K562 (cell line): Measurements from ENCODE around the gene MYO1B. TPM values are rescaled to one million over a fixed set of nuclear protein-coding genes. Genes with fewer than 3 reads are reported as not detected.

Experiments
- ATAC-seq: fragments of 200-7000 bp; cut with Tn5 transposase; 3 replicates; pipeline ENCODE4 v1.9.1; 2020; ENCODE audit warnings: moderate library complexity
- BruUV-seq: library from RNA; stranded (reverse); fragments of 400-500 nt; replicated peaks from 2 replicates; lab custom pipeline; 2021; lab: Mats Ljungman, UMichigan
- CTCF ChIA-PET: fragments of 300-600 bp; formaldehyde crosslinking; extraction: SDS; loops from one replicate; lab custom pipeline; 2021; ENCODE audit warnings: low intra/inter-chr PET ratio; lab: Yijun Ruan, JAX
- POLR2A ChIA-PET: fragments of 300-600, 350-650 bp; sonication (Branson Sonifier 250); formaldehyde crosslinking; extraction: SDS; loops from one replicate; lab custom pipeline; 2021; ENCODE audit warnings: antibody characterized with exemption, inconsistent platforms; lab: Yijun Ruan, JAX
- DNase-seq, 4 experiments: peaks; one replicate each; pipeline versions ENCODE4 v3.0.0 to v3.0.0-alpha.2; 2011 to 2018; ENCODE audit warnings: low spot score in 3 of 4, mixed read lengths in 3 of 4; ENCODE audit errors: extremely low read depth in 1 of 4
- FAIRE-seq: peaks from 2 replicates; lab custom pipeline; 2011; peaks lifted over from hg19 to GRCh38; lab: Jason Lieb, UNC
- H2AFZ ChIP-seq: 2 replicates; pipeline ENCODE4 v1.6.0; 2011; ENCODE audit warnings: low read depth, low read length, control low read depth, inconsistent platforms
- H3K27ac ChIP-seq: fragments of 200-600 bp; 3 replicates; pipeline ENCODE4 v1.8.0; 2011; ENCODE audit warnings: low read depth, mild to moderate bottlenecking, control low read depth, inconsistent platforms, low read length, moderate library complexity, mixed read lengths; ENCODE audit errors: extremely low read depth
- H3K27me3 ChIP-seq, 2 experiments: fragments of 300-600 bp in 1 of 2; 2 replicates in 1 of 2; 3 replicates in 1 of 2; pipeline versions ENCODE4 v1.6.0 to v1.8.0; 2011; ENCODE audit warnings: inconsistent platforms in 2 of 2, low read length in 2 of 2, mild to moderate bottlenecking in 1 of 2, mixed read lengths in 1 of 2, moderate library complexity in 1 of 2; ENCODE audit not compliant: control insufficient read depth in 2 of 2, insufficient read depth in 2 of 2
- H3K36me3 ChIP-seq: fragments of 300-600 bp; 3 replicates; pipeline ENCODE4 v1.8.0; 2011; ENCODE audit warnings: mild to moderate bottlenecking, low read length, inconsistent platforms; ENCODE audit not compliant: control insufficient read depth, insufficient read depth
- H3K4me1 ChIP-seq, 2 experiments: fragments of 200-600 bp in 1 of 2; replicated peaks in 1 of 2; 2 replicates in 1 of 2; 3 replicates in 1 of 2; pipeline versions ENCODE4 v1.5.1 to v1.8.0; 2011; ENCODE audit warnings: inconsistent platforms in 2 of 2, low read length in 2 of 2, mild to moderate bottlenecking in 1 of 2, mixed read lengths in 1 of 2, moderate library complexity in 1 of 2; ENCODE audit not compliant: control insufficient read depth in 2 of 2, insufficient read depth in 2 of 2
- H3K4me2 ChIP-seq: 2 replicates; pipeline ENCODE4 v1.6.1; 2011; ENCODE audit warnings: low read length, control low read depth, inconsistent platforms, mixed read lengths; ENCODE audit not compliant: insufficient read depth
- H3K4me3 ChIP-seq: fragments of 200-600 bp; sonication (generic), shearing (Covaris generic); 2 replicates; pipeline ENCODE4 v1.5.1; 2016; ENCODE audit warnings: control low read depth, inconsistent platforms
- H3K79me2 ChIP-seq: fragments of 200-600 bp; 3 replicates; pipeline ENCODE4 v1.8.0; 2011; ENCODE audit warnings: low read length, inconsistent platforms; ENCODE audit not compliant: control insufficient read depth, insufficient read depth
- H3K9ac ChIP-seq, 2 experiments: 2 replicates each; pipeline versions ENCODE4 v1.6.0 to v1.6.1; 2011; ENCODE audit warnings: low read depth in 2 of 2, low read length in 2 of 2, control low read depth in 1 of 2, inconsistent platforms in 1 of 2, mild to moderate bottlenecking in 1 of 2, mixed read lengths in 1 of 2; ENCODE audit not compliant: insufficient read depth in 1 of 2
- H3K9me1 ChIP-seq: one replicate; pipeline ENCODE4 v1.6.0; 2011; ENCODE audit warnings: inconsistent platforms, mild to moderate bottlenecking, low read length, moderate library complexity; ENCODE audit not compliant: control insufficient read depth, insufficient read depth
- H3K9me3 ChIP-seq: replicated peaks from 2 replicates; pipeline ENCODE4 v1.5.1; 2011; ENCODE audit warnings: low read depth, low read length, inconsistent platforms; ENCODE audit not compliant: control insufficient read depth, insufficient read depth
- H4K20me1 ChIP-seq: replicated peaks from 2 replicates; pipeline ENCODE4 v1.6.1; 2011; ENCODE audit warnings: low read length, inconsistent platforms, mixed read lengths; ENCODE audit not compliant: control insufficient read depth, insufficient read depth
- ARID2 ChIP-seq: fragments of 450-650 bp; IDR thresholded peaks from 2 replicates; pipeline ENCODE4 v1.6.1; 2017; ENCODE audit warnings: antibody characterized with exemption, mild to moderate bottlenecking
- BMI1 ChIP-seq: fragments of 150-350 bp; IDR thresholded peaks from 2 replicates; pipeline ENCODE4 v1.6.1; 2014; ENCODE audit warnings: low read length
- E2F1 ChIP-seq: sonication (generic); formaldehyde crosslinking; IDR thresholded peaks from 2 replicates; pipeline ENCODE4 v1.8.1; 2023; ENCODE audit warnings: mild to moderate bottlenecking, missing genetic modification reagents, moderate library complexity
- EGR1 ChIP-seq: fragments of 450-650 bp; conservative IDR thresholded peaks from 2 replicates; pipeline ENCODE4 v1.6.1; 2017; ENCODE audit warnings: mild to moderate bottlenecking
- EP400 ChIP-seq: fragments of 450-650 bp; IDR thresholded peaks from 2 replicates; pipeline ENCODE4 v1.6.1; 2017; ENCODE audit warnings: antibody characterized with exemption, mild to moderate bottlenecking, moderate library complexity
- HMGXB4 ChIP-seq: sonication (generic); formaldehyde crosslinking; IDR thresholded peaks from 2 replicates; pipeline ENCODE4 v1.8.1; 2023; ENCODE audit warnings: mild to moderate bottlenecking, missing genetic modification reagents
- LARP7 ChIP-seq: fragments of 450-650 bp; IDR thresholded peaks from 2 replicates; pipeline ENCODE4 v1.6.1; 2016
- LEF1 ChIP-seq: fragments of 450-650 bp; IDR thresholded peaks from 2 replicates; pipeline ENCODE4 v1.6.1; 2016; ENCODE audit warnings: mild to moderate bottlenecking
- MAFG ChIP-seq: fragments of 450-650 bp; conservative IDR thresholded peaks from 2 replicates; pipeline ENCODE4 v1.6.1; 2016; ENCODE audit warnings: missing genetic modification characterization, missing compliant biosample characterization
- MAX ChIP-seq: sonication (generic); formaldehyde crosslinking; IDR thresholded peaks from 2 replicates; pipeline ENCODE4 v1.9.0; 2022; ENCODE audit warnings: mild to moderate bottlenecking, missing genetic modification reagents
- MBD2 ChIP-seq: sonication (generic); IDR thresholded peaks from 2 replicates; pipeline ENCODE4 v1.6.1; 2016; ENCODE audit warnings: low read depth, borderline replicate concordance
- MECOM ChIP-seq: fragments of 250-450 bp; sonication (Bioruptor Pico); IDR thresholded peaks from 2 replicates; pipeline ENCODE4 v1.8.0; 2022; ENCODE audit warnings: inconsistent platforms
- PPARD ChIP-seq: fragments of 250-450 bp; sonication (Bioruptor Pico); IDR thresholded peaks from 2 replicates; pipeline ENCODE4 v1.8.0; 2022; ENCODE audit warnings: inconsistent platforms, mild to moderate bottlenecking, moderate library complexity
- TEAD4 ChIP-seq, 2 experiments: sonication (generic) in 1 of 2; formaldehyde crosslinking in 1 of 2; IDR thresholded peaks; 2 replicates each; pipeline versions ENCODE4 v1.6.1 to v1.8.0; 2012 to 2022; ENCODE audit warnings: borderline replicate concordance in 1 of 2, inconsistent platforms in 1 of 2, low read length in 1 of 2, mild to moderate bottlenecking in 1 of 2, missing genetic modification reagents in 1 of 2
- TFAP4 ChIP-seq: sonication (generic); formaldehyde crosslinking; IDR thresholded peaks from 2 replicates; pipeline ENCODE4 v1.8.0; 2022; ENCODE audit warnings: missing genetic modification reagents, mild to moderate bottlenecking, moderate library complexity, borderline replicate concordance
- ZNF23 ChIP-seq: fragments of 250-450 bp; sonication (Bioruptor Pico); IDR thresholded peaks from 2 replicates; pipeline ENCODE4 v1.4.0; 2020; ENCODE audit warnings: mild to moderate bottlenecking
- ZNF253 ChIP-seq: fragments of 250-450 bp; sonication (Bioruptor Pico); conservative IDR thresholded peaks from 2 replicates; pipeline ENCODE4 v1.6.1; 2021; ENCODE audit warnings: mild to moderate bottlenecking
- WGBS: fragments of 100-300 bp; shearing (Covaris generic); methylation state at CpG from one replicate; pipeline ENCODE4 v1.1.6; 2016; ENCODE audit warnings: low coverage, mixed read lengths; ENCODE audit not compliant: insufficient coverage; ENCODE audit errors: missing lambda C conversion rate; 5-methylcytosine and 5-hydroxymethylcytosine counted together
- in situ Hi-C: fragments of 300-500 bp; cut with MboI; formaldehyde crosslinking; loops from 4 replicates; pipeline ENCODE4 v1.15.0; 2018; ENCODE audit warnings: inconsistent platforms, mixed read lengths
- intact Hi-C: fragments of 100-400 bp; cut with micrococcal nuclease; formaldehyde crosslinking; loops from 2 replicates; pipeline ENCODE4 v1.14.2; 2022
- polyA plus RNA-seq, 8 experiments: library from polyadenylated mRNA; depleted of rRNA in 4 of 8; stranded (reverse) in 5 of 8; unstranded in 3 of 8; fragments of >200 nt; fragmentation: Nextera tagmentation in 2 of 8; fragmentation: Illumina TruSeq in 1 of 8; extraction: Ambion mirVana in 2 of 8; extraction: Trizol in 1 of 8; gene quantifications; 2 replicates each; pipeline versions ENCODE4 v1.2.1 to v1.2.3, GENCODE V29; 2011 to 2014; ENCODE audit warnings: inconsistent platforms in 1 of 8, missing spikeins in 1 of 8
- total RNA-seq, 7 experiments: library from RNA; depleted of rRNA in 6 of 7; stranded (reverse); fragments of >200 nt in 6 of 7; fragmentation: Illumina TruSeq in 2 of 7; extraction: Trizol in 2 of 7; gene quantifications; 2 replicates each; pipeline versions ENCODE4 v1.2.1 to v1.2.3, GENCODE V29; 2011 to 2021; ENCODE audit warnings: low replicate concordance in 1 of 7
- TF ChIP-seq, protein P1 (sequence below), 2 experiments: fragments of 450-650 bp in 1 of 2; sonication (generic) in 1 of 2; formaldehyde crosslinking; conservative IDR thresholded peaks; 2 replicates each; pipeline versions ENCODE4 v1.4.0 to v1.8.1; 2020 to 2022; ENCODE audit warnings: mild to moderate bottlenecking in 1 of 2, missing genetic modification reagents in 1 of 2

MYO1B gene
- total and polyA plus RNA-seq, 9 of the 15 experiments (the other 6 are each of a cell fraction or from before 2014, with no cell fraction given): 0.04 to 0.33 (median 0.20) TPM; not detected in 5

GRCh38 chr2:191421950-191422349, 176.7 kb downstream of the MYO1B start:
- Histone ChIP-seq H3K4me2 (no peak overlapping the region), H3K36me3 (no peaks in the 10 kb centered on the region), H3K27ac (no peak overlapping the region), H3K9me3 (no peaks in the 10 kb centered on the region), H4K20me1 (no peaks in the 10 kb centered on the region), H2AFZ (no peak overlapping the region), H3K79me2 (no peaks in the 10 kb centered on the region), H3K9me1 (no peaks in the 10 kb centered on the region), H3K4me3 (no peak overlapping the region), H3K27me3 (0 out of 5 replicates have a peak, but pooled peaks cover 0 to 5% of the 10 kb centered on the region in 2 experiments), H3K4me1 (no peaks in the 10 kb centered on the region), H3K9ac (no peak overlapping the region)
- ChIA-PET CTCF (no interaction called here), POLR2A (no interaction called here)
- in situ Hi-C loops (no loop called here), intact Hi-C loops (no loop called here)
- TF ChIP-seq, protein P1, sequence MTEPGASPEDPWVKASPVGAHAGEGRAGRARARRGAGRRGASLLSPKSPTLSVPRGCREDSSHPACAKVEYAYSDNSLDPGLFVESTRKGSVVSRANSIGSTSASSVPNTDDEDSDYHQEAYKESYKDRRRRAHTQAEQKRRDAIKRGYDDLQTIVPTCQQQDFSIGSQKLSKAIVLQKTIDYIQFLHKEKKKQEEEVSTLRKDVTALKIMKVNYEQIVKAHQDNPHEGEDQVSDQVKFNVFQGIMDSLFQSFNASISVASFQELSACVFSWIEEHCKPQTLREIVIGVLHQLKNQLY (CRISPR knock-in tag; conservative IDR thresholded peaks at IDR 0.05): no peak
- TF ChIP-seq ZNF253 (no peak), EGR1 (no peak), PPARD (CRISPR knock-in tag) (no peak), EP400 (no peak), TEAD4 (IDR thresholded peaks at IDR 0.05; ENCODE audit: low read length) (no peak), TEAD4 (CRISPR knock-in tag; IDR thresholded peaks at IDR 0.05; ENCODE audit: borderline replicate concordance) (no peak), ARID2 (no peak), TFAP4 (CRISPR knock-in tag) (no peak), BMI1 (no peak), LARP7 (no peak), MECOM (no peak), MAFG (no peak), LEF1 (no peak), MAX (CRISPR knock-in tag) (no peak), ZNF23 (no peak), E2F1 (no peak), MBD2 (no peak), HMGXB4 (no peak)
- 0% methylated on average over 2 of the region's 2 CpGs for WGBS
- FAIRE-seq (no peak), DNase-seq (no peak), ATAC-seq (no peak)
- no TSS peak for BruUV-seq
